Jurkat, Clone E6-1 (cell line): ENCODE measurements around the gene ATP13A3.
A peak's percentile ranks its signal among the peaks of the same experiment; 100 is the strongest.

Source experiments
- DNase-seq: peaks from one replicate; pipeline ENCODE4 v3.0.0-alpha.2; 2011; ENCODE audit warnings: low read depth, low spot score
- H3K4me3 ChIP-seq: 2 replicates; pipeline ENCODE4 v1.5.1; 2011; ENCODE audit warnings: mild to moderate bottlenecking, low read length, control low read depth, moderate library complexity

Gene ATP13A3

DNA sequence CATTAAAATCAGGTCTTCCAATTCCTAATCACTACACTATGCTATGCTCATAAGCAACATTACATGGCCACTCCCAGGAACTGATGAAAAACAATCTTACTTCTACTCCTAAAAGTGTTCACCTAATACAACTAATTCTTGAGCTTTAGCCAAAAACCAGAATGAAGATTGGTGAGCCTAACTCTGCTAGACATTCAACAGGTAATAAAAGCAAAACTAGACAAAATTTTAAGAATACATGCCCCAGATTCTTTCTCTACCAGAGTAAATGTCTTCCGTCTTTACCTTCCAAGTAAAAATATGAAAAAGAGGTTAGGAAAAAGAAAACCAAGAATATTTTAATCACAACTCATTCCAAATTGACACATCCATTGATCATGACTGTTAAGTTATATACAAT is 31.3 kb downstream of the ATP13A3 start:
- no peak overlapping the region for H3K4me3 ChIP-seq
- DNase-seq = no peak

- no peak overlapping the region for H3K4me3 ChIP-seq
- DNase-seq = no peak
Measured at GRCh38 chr3:194450341-194450740, 36.5 kb downstream of the ATP13A3 start.

DNA sequence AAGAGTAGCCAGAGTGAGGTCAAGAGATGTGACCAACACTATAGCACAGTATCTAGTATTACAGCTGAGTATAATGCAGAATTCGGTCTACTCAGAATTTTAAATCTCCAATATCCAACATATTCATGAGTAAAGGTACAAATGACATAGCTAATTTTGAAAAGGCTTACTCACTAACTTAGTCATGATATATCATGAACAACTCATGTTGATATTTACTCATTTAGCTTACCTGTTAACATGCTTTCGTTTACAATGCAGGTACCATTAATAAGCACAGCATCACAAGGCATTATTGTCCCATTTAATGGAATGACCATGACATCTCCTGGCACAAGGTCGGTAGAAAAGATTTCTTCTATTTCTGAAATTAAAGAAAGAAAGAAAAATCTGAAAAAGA is 36.9 kb downstream of the ATP13A3 start:
- DNase-seq = no peak
- H3K4me3 ChIP-seq = no peak overlapping the region

- no peak for DNase-seq
- no peak overlapping the region for H3K4me3 ChIP-seq
Measured at GRCh38 chr3:194447657-194448056, 39.1 kb downstream of the ATP13A3 start.

DNA sequence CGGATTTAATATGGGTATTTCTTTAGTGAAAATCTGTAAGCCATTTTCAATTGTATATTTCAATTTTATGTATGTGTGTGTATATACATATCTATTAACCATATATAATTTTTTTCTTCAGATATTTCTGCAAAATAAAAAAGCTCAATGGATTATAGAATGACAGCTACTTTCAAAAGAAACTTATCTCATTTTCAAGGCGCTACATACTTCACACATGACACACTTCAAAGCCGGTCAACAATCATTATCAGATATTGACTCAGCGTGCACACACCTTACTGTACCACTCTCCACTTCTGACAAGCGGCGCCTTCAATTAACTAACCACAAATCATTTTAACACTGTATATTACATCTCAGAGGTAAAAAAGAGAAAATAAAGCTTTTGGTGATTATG is 39.6 kb downstream of the ATP13A3 start:
- peak; percentile 71 for DNase-seq
- no peak overlapping the region for H3K4me3 ChIP-seq

DNA sequence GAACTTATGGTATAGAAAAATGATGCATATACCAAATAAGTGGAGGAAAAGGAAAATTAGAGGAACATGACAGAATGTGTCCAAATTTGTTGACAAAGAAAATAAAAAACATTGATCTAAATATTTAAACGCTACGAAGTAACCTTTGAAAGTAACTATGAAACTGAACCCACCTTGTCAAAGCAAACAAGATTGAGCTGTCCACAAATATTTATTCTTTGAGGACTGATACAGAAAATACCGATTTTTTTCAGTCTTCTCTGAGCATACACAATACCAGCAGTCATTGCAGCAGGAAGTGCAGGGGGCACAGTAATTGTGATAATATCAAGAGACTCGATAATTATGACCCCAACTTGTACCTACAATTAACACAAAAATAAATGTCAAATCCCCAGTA is 40.0 kb downstream of the ATP13A3 start:
- DNase-seq = no peak
- no peak overlapping the region for H3K4me3 ChIP-seq

- peak; percentile 35 for DNase-seq
Measured at GRCh38 chr3:194446172-194446571, 40.6 kb downstream of the ATP13A3 start.

DNA sequence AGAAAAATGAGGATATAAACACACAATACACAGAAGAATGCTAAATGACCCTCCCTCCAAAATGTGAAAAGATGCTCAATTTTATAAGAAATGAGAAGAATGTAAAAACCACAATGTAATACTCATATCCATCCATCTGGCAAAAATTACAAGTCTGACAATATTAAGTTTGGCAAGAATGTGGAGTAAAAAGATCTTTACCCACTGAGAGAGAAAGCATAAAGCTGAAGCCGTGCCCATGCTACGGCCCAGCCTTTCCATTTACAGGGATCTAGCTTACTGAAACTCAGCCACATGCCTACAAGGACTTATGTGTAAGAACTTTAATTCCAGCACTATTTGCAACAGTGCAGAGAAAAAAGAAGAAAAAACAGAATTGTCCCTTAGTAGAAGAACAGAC is 42.9 kb downstream of the ATP13A3 start:
- no peak overlapping the region for H3K4me3 ChIP-seq
- DNase-seq = no peak

More at GRCh38 chr3:194446172-194446571, 40.6 kb downstream of the ATP13A3 start:
- H3K4me3 ChIP-seq = no peak overlapping the region

GRCh38 chr3:194440756-194441155 is 46.0 kb downstream of the ATP13A3 start:
- no peak overlapping the region for H3K4me3 ChIP-seq
- no peak for DNase-seq

DNA sequence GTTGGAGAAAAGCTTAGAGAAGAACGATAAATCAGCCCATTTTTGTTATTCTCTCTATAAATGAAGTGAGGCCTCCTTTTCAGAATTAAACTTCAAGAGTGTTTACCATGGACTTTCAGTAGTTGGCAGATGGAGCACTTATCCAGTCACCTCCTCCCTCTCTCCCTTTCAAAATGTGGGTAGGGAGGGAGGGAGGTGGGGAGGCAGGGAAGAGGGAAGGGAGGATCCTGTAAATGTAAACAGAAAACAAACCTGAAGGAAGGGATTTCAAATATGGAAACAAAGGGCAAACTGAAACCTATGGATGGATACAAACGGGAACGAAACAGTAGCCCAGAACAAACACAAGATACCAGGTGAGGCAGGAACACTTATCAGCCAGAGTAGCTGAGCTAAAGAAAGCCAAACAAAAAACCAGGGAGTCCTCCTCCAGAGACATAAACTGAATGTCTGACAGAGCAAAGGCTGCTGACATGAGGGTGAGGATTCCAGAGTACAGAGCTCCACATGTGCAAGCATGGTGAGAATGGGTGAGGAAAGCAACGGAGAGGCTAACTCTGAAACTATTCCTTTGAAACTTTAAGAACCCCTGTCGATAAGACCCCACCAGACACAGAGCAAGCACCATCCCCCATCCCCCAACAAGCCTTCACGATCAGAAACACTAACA is 46.8 kb downstream of the ATP13A3 start:
- no peak overlapping the region for H3K4me3 ChIP-seq
- no peak for DNase-seq

GRCh38 chr3:194434503-194434902 is 52.3 kb downstream of the ATP13A3 start:
- H3K4me3 ChIP-seq = no peak overlapping the region

GRCh38 chr3:194431554-194431953 is 55.2 kb downstream of the ATP13A3 start:
- no peak overlapping the region for H3K4me3 ChIP-seq
- DNase-seq = no peak

More at GRCh38 chr3:194434503-194434902, 52.3 kb downstream of the ATP13A3 start:
- no peak for DNase-seq

GRCh38 chr3:194425399-194425798 is 61.4 kb downstream of the ATP13A3 start:
- DNase-seq = no peak
- H3K4me3 ChIP-seq = no peak overlapping the region

- DNase-seq = no peak
- no peak overlapping the region for H3K4me3 ChIP-seq
Measured at GRCh38 chr3:194424953-194425352, 61.8 kb downstream of the ATP13A3 start.

GRCh38 chr3:194424373-194424772 is 62.4 kb downstream of the ATP13A3 start:
- no peak for DNase-seq
- H3K4me3 ChIP-seq = no peak overlapping the region

- no peak for DNase-seq
- H3K4me3 ChIP-seq = no peak overlapping the region
Measured at GRCh38 chr3:194423317-194423716, 63.5 kb downstream of the ATP13A3 start.

GRCh38 chr3:194422188-194422587 is 64.6 kb downstream of the ATP13A3 start:
- DNase-seq = no peak
- no peak overlapping the region for H3K4me3 ChIP-seq

- DNase-seq = no peak
- no peak overlapping the region for H3K4me3 ChIP-seq
Measured at GRCh38 chr3:194418671-194419070, 68.1 kb downstream of the ATP13A3 start.

DNA sequence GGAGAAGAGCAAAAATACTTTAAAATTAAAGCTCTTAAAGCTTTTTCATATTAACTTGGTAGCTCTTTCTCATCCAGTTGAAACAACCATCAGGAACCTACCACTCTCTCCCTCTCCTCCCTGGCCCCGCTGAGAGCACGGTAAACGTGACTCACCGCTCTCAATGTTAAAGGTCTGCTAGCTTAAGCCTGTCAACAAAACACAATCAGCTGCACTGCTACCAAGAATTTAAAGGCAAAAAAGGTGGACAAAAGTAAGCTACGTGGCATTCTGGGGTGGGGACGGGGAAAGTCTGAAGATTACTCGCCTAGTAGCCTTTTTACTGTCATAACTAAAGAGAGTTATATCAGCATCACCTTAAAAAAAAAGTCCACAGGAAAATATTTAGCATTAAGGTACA is 79.4 kb downstream of the ATP13A3 start:
- DNase-seq = no peak
- H3K4me3 ChIP-seq = no peak overlapping the region

DNA sequence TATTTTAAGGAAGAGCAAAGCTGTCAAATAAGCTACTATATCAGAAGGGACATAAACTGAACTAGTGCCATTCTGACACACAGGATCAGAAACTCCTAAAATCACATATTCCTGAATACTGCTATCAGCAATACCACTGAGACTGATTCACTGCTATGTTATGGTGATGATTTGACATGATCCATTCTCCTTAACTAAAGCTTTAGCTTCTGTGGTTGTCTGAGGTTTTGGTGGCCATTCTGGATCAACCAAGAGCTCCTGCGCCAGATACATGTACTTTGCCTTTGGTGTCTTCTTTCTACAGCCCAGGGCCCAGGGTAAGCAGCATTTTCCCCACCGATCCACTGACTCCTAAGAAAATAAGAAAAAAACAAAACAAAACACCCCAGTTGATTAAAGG is 81.0 kb downstream of the ATP13A3 start:
- H3K4me3 ChIP-seq = no peak overlapping the region
- no peak for DNase-seq

- DNase-seq = peak; percentile 58
Measured at GRCh38 chr3:194404365-194405140, 82.2 kb downstream of the ATP13A3 start.

More at GRCh38 chr3:194404365-194405140, 82.2 kb downstream of the ATP13A3 start:
- no peak overlapping the region for H3K4me3 ChIP-seq
